HG02759 (cell line): ENCODE measurements around the gene HM13.
A peak's percentile ranks its signal among the peaks of the same experiment; 100 is the strongest.
"Not testable (repeated sequence)": the region's sequence is repeated elsewhere in the genome, so short reads cannot be mapped to it uniquely, and the experiment has no call there.

Source experiments
- ATAC-seq: cut with Tn5 transposase; IDR thresholded peaks from one replicate; pipeline ENCODE4 v1.9.1; 2021; ENCODE audit warnings: mild to moderate bottlenecking, moderate library complexity; ENCODE audit not compliant: unreplicated experiment

The HM13 gene

DNA sequence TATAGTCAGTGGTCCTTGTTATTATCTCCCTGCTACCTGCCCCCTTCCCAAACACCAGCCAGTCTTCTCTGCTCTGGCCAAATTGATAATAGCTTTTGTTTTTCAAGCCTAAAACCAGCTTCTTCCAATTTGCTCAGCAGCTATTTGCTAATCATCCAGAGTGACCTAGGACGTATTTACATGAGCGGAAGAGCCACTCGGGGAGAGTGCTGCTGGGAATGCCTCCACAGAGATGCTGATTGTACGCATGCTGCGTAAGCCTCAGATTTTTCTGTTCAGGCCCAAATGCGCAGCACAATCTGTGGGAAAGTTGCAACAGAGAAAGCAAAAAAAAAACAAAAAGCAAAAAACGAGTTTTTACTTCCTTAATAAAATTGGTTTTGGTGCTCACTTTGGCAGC is 66.5 kb downstream of the HM13 start:
- no peak for ATAC-seq

DNA sequence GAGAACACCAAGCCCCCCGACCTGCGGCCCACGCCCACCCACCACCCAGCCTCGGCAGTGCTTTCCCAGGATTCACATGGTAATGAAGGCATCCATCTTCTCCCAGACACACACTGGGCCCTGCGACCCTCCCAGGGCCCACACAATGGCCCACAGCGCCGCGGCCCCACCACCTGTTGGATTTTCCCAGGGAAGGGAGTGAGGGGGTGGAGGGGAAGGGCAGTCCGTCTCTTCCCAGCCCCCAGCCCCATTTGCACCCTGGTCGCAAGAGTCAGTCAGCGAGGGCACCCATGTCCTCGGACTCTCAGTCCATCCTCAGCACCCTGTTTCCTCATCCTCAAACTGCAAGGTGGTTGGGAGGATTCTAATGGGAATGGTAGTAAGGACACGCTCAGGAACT is 67.1 kb downstream of the HM13 start:
- ATAC-seq = no peak

- ATAC-seq = peak; percentile 74
Observed at GRCh38 chr20:31587545-31588389, 73.5 kb downstream of the HM13 start.

DNA sequence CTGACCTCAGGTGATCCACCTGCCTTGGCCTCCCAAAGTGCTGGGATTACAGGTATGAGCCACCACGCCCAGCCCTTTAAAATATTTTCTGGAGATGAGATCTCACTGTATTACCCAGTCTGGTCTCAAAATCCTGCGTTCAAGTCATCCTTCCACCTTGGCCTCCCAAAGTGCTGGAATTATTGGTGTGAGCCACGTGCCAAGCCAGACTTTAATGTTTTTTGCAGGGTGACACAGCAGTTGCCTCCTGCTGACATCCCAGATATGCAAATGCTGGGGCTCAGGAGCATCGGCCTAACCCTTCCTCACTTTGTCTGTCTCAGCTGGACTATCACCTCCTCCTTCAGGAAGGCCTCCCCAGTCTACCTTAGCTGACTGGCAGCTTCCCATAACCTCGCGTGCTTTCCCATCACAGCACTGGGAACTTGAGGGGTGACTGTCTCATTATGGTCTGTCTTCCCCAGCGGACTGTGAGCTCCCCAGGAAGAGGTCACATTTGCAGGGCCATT is 76.5 kb downstream of the HM13 start:
- ATAC-seq = no peak

DNA sequence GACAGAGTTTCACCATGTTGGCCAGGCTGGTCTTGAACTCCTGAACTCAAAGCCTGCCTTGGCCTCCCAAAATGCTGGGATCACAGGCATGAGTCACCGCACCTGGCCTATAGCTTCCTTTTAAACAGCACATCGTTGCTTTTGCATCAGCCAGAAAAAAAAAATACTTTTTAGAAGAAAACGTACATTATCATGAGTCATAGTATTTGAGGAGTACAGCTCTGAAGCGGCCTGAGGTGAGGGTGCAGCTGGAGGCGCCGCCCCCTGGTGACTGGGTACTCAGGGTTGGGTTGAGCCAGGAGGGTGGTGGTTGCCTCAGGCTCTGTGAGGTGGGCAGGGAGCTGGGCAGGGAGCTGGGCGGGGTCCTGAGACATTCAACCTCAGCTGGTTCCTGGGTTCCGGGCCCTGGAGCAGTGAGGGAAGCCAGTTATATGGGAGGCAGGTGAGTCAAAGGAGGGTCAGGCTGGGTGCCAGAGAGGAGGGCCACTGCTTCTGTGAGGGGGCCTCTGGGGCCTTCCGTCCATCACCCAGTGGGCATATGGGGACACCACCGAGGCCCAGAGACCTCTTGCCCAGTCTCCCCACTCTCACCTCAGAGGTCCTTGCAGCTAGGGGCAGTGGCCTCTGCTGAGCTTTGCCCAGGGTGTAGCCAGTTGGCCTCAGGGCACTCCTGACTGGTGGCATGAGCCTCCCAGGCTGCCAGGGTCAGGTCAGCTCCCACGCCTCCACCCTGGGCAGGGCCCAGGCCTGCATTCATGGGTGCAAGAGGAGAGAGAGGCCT is 79.2 kb downstream of the HM13 start:
- no peak for ATAC-seq

- no peak for ATAC-seq
Observed at GRCh38 chr20:31594002-31594557, 79.8 kb downstream of the HM13 start.

DNA sequence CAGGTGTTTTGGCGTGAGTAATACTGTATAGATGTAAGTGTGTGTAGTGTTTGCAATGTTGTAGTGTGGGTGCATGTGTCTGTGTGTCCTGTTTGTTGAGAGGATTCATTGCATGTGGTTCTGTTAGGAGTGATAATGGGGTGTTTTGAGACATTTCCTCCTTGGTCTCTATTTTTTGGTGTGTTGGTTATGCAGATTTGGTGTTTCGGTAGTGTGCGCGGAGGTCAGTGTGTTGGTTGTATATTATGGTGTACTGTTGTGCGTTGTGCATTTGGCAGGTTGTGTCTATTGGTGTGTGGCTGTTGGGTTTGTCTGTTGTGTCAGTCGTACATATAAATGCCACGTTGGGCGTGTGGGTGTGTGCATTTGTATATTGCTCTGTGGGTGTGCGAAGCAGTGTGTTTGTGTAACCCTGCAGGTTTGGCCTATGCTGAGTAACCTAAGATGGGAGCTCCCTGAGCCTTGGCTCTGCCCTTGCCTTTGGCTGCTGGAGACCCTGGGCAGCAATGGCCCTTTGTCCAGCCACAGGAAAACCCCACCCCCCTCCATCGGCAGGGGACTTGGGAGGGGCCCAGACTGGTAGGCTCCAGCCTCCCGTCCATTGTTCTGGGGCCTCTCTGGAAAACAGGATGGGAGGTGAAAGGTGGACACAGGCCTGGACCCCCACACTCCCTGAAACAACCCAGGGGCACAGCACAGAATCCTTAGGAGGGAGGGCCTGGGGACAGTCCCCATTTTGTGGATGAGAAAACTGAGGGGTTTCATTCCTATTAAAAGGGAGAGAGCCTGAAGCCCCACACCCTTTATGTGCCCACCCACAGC is 80.5 kb downstream of the HM13 start:
- no peak for ATAC-seq

- no peak for ATAC-seq
Observed at GRCh38 chr20:31595380-31595653, 81.1 kb downstream of the HM13 start.

- no peak for ATAC-seq
Observed at GRCh38 chr20:31595654-31596411, 81.6 kb downstream of the HM13 start.

DNA sequence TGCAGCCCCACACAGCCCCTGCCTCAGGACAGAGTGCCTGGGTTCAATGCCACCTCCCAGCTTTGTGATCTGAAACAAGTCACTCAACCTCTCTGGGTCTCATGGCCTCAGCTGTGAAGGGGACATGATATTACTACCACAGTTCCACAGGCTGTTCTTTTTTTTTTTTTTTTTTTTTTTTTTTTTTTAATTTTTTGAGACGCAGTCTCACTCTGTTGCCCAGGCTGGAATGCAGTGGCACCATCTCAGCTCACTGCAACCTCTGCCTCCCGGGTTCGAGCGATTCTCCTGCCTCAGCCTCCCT is 82.1 kb downstream of the HM13 start:
- ATAC-seq = not testable (repeated sequence)

DNA sequence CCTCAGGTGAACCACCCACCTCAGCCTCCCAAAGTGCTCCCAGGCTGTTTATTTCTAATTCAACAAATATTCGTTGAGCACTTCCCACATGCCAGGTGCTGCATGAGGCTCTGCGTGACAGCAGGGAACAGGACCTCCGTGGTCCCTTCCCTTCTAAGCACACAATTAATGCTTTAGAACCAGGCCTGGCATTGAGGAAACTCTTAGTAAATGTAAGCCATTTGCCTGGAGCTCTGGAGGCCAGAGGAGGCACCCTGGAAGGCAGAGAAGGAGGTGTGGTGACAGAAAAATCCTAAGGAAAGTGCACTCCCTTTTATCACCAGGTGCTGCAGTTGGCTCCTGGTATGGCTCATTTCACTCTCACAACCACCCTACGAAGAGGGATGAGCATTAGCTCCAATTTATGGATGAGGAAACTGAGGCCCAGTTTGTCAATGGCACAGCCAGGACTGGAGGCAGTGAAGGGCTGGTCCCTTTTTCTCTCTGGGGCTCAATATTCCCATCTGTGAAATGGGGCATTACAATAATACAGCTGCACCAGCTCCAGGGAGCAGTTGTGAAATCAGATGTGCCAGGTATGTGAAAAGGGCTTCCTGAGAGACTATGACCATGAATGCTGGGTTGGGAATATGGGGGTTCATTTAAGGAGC is 82.7 kb downstream of the HM13 start:
- no peak for ATAC-seq

GRCh38 chr20:31597481-31597855 is 83.2 kb downstream of the HM13 start:
- ATAC-seq = no peak

- ATAC-seq = no peak
Observed at GRCh38 chr20:31602431-31602778, 88.2 kb downstream of the HM13 start.

DNA sequence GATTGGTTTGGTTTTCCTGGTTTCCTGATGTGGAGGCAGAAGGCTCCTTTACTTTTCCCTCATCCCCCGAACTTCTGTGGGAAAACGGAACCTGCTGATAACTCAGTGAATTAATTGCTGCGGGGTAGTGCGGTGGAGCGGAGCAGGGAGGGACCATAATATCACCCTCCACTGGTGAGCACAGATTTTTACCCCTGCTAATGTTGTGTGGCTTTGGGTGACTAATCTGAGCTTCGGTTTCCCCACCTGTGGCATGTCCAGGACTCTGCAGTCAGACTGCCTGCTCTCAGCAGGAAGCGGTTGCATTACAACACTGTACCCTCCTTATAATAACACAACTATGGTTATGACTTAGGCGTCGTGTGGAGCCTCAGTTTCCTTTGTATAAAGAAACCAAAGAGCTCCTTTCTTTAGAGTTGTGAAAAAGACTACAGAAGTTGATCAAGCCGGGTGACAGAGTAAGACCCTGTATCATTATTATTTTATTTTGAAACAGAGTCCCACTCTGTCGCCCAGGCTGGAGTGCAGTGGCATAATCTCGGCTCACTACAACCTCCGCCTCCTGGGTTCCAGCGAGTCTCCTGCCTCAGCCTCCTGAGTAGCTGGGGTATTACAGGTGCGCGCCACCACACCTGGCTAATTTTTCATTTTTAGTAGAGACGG is 88.7 kb downstream of the HM13 start:
- ATAC-seq = peak; percentile 70

DNA sequence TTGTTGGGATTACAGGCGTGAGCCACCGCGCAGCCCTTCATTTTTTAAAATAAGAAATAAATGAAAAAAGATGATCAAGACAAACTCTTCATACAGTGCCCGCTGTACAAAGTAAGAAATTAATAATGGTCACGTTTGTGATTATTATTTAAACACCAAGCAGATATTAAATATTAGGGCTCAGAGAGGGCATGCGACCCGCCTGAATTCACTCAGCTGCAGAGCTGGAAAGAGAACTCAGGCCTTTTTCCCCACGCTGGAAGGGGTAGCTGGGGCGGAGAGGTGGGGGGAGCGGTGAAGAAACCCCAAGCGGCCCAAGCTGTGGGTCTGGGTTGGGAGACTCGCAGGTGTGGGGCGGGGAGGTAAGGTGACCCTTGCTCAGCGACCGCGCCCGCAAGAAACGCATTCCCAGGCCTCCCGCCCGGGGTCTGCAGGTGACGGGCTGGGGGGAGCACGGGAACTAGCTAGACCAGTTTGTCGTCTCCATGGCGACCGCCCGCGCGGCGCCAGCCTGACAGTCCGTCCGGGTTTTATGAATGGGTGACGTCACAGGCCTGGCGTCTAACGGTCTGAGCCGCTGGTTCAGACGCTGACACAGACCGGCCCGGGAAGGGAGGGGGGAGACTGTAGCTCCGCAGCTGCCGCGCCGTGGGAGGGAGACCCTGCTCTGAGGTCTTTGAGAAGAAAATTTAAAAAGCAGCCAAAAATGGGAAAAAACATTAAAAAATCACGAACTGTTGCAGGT is 89.8 kb downstream of the HM13 start:
- peak; percentile 50 for ATAC-seq

DNA sequence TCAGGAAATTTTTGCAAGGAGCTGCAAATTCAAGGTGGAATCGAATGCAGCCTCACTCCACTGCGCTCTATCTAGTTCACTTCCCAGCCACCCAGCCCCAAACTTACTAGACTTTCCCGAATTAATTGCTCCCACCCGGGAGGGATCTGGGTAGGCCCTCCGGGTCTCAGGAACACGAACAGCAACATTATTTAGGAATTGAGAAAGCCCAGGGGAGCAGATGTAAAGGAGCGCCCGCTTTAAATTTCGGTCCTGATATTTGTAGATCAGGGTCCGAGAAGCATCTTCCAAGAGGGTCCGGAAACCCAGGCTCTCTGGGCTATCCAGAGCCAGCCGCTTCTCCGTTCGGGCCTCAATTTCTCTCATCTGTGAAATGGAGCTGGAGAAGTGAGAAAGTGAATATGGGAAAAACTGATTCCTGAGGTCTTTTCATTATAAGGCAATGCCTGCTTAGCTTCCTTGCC is 90.4 kb downstream of the HM13 start:
- ATAC-seq = no peak

DNA sequence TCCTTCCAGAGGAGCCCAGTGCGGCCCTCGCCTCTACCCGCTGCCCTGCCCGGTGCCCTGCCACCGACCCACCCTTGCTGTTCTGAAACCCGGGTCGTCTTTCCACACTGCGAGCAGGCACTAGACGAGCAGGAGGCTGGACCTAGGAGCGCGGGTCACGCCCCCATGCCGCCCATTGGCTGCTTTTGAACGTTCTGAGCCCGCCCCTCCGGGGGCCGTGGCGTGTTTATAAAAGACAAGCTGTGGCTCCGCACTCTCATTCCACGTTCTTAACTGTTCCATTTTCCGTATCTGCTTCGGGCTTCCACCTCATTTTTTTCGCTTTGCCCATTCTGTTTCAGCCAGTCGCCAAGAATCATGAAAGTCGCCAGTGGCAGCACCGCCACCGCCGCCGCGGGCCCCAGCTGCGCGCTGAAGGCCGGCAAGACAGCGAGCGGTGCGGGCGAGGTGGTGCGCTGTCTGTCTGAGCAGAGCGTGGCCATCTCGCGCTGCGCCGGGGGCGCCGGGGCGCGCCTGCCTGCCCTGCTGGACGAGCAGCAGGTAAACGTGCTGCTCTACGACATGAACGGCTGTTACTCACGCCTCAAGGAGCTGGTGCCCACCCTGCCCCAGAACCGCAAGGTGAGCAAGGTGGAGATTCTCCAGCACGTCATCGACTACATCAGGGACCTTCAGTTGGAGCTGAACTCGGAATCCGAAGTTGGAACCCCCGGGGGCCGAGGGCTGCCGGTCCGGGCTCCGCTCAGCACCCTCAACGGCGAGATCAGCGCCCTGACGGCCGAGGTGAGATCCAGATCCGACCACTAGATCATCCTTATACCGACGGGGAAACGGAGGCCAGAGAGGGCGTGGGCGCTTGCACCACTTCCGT is 91.0 kb downstream of the HM13 start, which contains the start of gene ID1:
ID1 (plus strand) TSS at position 259 of the 871 bp plus-strand sequence; CDS start at position 358, 99 bp downstream.
- peak; percentile 88 for ATAC-seq
